K562 (cell line): Measurements from ENCODE around the gene SSU72. TPM values are rescaled to one million over a fixed set of nuclear protein-coding genes. Genes with fewer than 3 reads are reported as not detected.
A peak's percentile ranks its signal among the peaks of the same experiment; 100 is the strongest.

Source experiments
- ATAC-seq: fragments of 200-7000 bp; cut with Tn5 transposase; 3 replicates; pipeline ENCODE4 v1.9.1; 2020; ENCODE audit warnings: moderate library complexity
- BruUV-seq: library from RNA; stranded (reverse); fragments of 400-500 nt; replicated peaks from 2 replicates; lab custom pipeline; 2021; lab: Mats Ljungman, UMichigan
- CTCF ChIA-PET: fragments of 300-600 bp; formaldehyde crosslinking; extraction: SDS; loops from one replicate; lab custom pipeline; 2021; ENCODE audit warnings: low intra/inter-chr PET ratio; lab: Yijun Ruan, JAX
- POLR2A ChIA-PET: fragments of 300-600, 350-650 bp; sonication (Branson Sonifier 250); formaldehyde crosslinking; extraction: SDS; loops from one replicate; lab custom pipeline; 2021; ENCODE audit warnings: antibody characterized with exemption, inconsistent platforms; lab: Yijun Ruan, JAX
- DNase-seq, 4 experiments: peaks; one replicate each; pipeline versions ENCODE4 v3.0.0 to v3.0.0-alpha.2; 2011 to 2018; ENCODE audit warnings: low spot score in 3 of 4, mixed read lengths in 3 of 4; ENCODE audit errors: extremely low read depth in 1 of 4
- FAIRE-seq: peaks from 2 replicates; lab custom pipeline; 2011; peaks lifted over from hg19 to GRCh38; lab: Jason Lieb, UNC
- H2AFZ ChIP-seq: 2 replicates; pipeline ENCODE4 v1.6.0; 2011; ENCODE audit warnings: low read depth, low read length, control low read depth, inconsistent platforms
- H3K27ac ChIP-seq: fragments of 200-600 bp; 3 replicates; pipeline ENCODE4 v1.8.0; 2011; ENCODE audit warnings: low read depth, mild to moderate bottlenecking, control low read depth, inconsistent platforms, low read length, moderate library complexity, mixed read lengths; ENCODE audit errors: extremely low read depth
- H3K27me3 ChIP-seq, 2 experiments: fragments of 300-600 bp in 1 of 2; 2 replicates in 1 of 2; 3 replicates in 1 of 2; pipeline versions ENCODE4 v1.6.0 to v1.8.0; 2011; ENCODE audit warnings: inconsistent platforms in 2 of 2, low read length in 2 of 2, mild to moderate bottlenecking in 1 of 2, mixed read lengths in 1 of 2, moderate library complexity in 1 of 2; ENCODE audit not compliant: control insufficient read depth in 2 of 2, insufficient read depth in 2 of 2
- H3K36me3 ChIP-seq: fragments of 300-600 bp; 3 replicates; pipeline ENCODE4 v1.8.0; 2011; ENCODE audit warnings: mild to moderate bottlenecking, low read length, inconsistent platforms; ENCODE audit not compliant: control insufficient read depth, insufficient read depth
- H3K4me1 ChIP-seq, 2 experiments: fragments of 200-600 bp in 1 of 2; replicated peaks in 1 of 2; 2 replicates in 1 of 2; 3 replicates in 1 of 2; pipeline versions ENCODE4 v1.5.1 to v1.8.0; 2011; ENCODE audit warnings: inconsistent platforms in 2 of 2, low read length in 2 of 2, mild to moderate bottlenecking in 1 of 2, mixed read lengths in 1 of 2, moderate library complexity in 1 of 2; ENCODE audit not compliant: control insufficient read depth in 2 of 2, insufficient read depth in 2 of 2
- H3K4me2 ChIP-seq: 2 replicates; pipeline ENCODE4 v1.6.1; 2011; ENCODE audit warnings: low read length, control low read depth, inconsistent platforms, mixed read lengths; ENCODE audit not compliant: insufficient read depth
- H3K4me3 ChIP-seq: fragments of 200-600 bp; sonication (generic), shearing (Covaris generic); 2 replicates; pipeline ENCODE4 v1.5.1; 2016; ENCODE audit warnings: control low read depth, inconsistent platforms
- H3K79me2 ChIP-seq: fragments of 200-600 bp; 3 replicates; pipeline ENCODE4 v1.8.0; 2011; ENCODE audit warnings: low read length, inconsistent platforms; ENCODE audit not compliant: control insufficient read depth, insufficient read depth
- H3K9ac ChIP-seq, 2 experiments: 2 replicates each; pipeline versions ENCODE4 v1.6.0 to v1.6.1; 2011; ENCODE audit warnings: low read depth in 2 of 2, low read length in 2 of 2, control low read depth in 1 of 2, inconsistent platforms in 1 of 2, mild to moderate bottlenecking in 1 of 2, mixed read lengths in 1 of 2; ENCODE audit not compliant: insufficient read depth in 1 of 2
- H3K9me1 ChIP-seq: one replicate; pipeline ENCODE4 v1.6.0; 2011; ENCODE audit warnings: inconsistent platforms, mild to moderate bottlenecking, low read length, moderate library complexity; ENCODE audit not compliant: control insufficient read depth, insufficient read depth
- H3K9me3 ChIP-seq: replicated peaks from 2 replicates; pipeline ENCODE4 v1.5.1; 2011; ENCODE audit warnings: low read depth, low read length, inconsistent platforms; ENCODE audit not compliant: control insufficient read depth, insufficient read depth
- H4K20me1 ChIP-seq: replicated peaks from 2 replicates; pipeline ENCODE4 v1.6.1; 2011; ENCODE audit warnings: low read length, inconsistent platforms, mixed read lengths; ENCODE audit not compliant: control insufficient read depth, insufficient read depth
- PURB ChIP-seq: sonication (generic); formaldehyde crosslinking; IDR thresholded peaks from 2 replicates; pipeline ENCODE4 v1.9.0; 2021; ENCODE audit warnings: low read depth, mild to moderate bottlenecking, missing genetic modification reagents
- ZBTB7A ChIP-seq: IDR thresholded peaks from 2 replicates; pipeline ENCODE4 v1.6.1; 2011; ENCODE audit warnings: low read depth, mild to moderate bottlenecking, low read length, moderate library complexity, borderline replicate concordance; ENCODE audit not compliant: control insufficient read depth
- ZFX ChIP-seq: sonication (generic); formaldehyde crosslinking; IDR thresholded peaks from 2 replicates; pipeline ENCODE4 v1.8.0; 2022; ENCODE audit warnings: mild to moderate bottlenecking, missing genetic modification reagents, moderate library complexity
- ZNF140 ChIP-seq: fragments of 250-450 bp; sonication (Bioruptor Pico); IDR thresholded peaks from 2 replicates; pipeline ENCODE4 v1.8.0; 2021; ENCODE audit warnings: moderate library complexity, mild to moderate bottlenecking, inconsistent platforms
- ZNF263 ChIP-seq: sonication (generic); formaldehyde crosslinking; IDR thresholded peaks from 2 replicates; pipeline ENCODE4 v1.8.0; 2022; ENCODE audit warnings: mild to moderate bottlenecking, missing genetic modification reagents, borderline replicate concordance
- WGBS: fragments of 100-300 bp; shearing (Covaris generic); methylation state at CpG from one replicate; pipeline ENCODE4 v1.1.6; 2016; ENCODE audit warnings: low coverage, mixed read lengths; ENCODE audit not compliant: insufficient coverage; ENCODE audit errors: missing lambda C conversion rate; 5-methylcytosine and 5-hydroxymethylcytosine counted together
- in situ Hi-C: fragments of 300-500 bp; cut with MboI; formaldehyde crosslinking; loops from 4 replicates; pipeline ENCODE4 v1.15.0; 2018; ENCODE audit warnings: inconsistent platforms, mixed read lengths
- intact Hi-C: fragments of 100-400 bp; cut with micrococcal nuclease; formaldehyde crosslinking; loops from 2 replicates; pipeline ENCODE4 v1.14.2; 2022
- polyA plus RNA-seq, 8 experiments: library from polyadenylated mRNA; depleted of rRNA in 4 of 8; stranded (reverse) in 5 of 8; unstranded in 3 of 8; fragments of >200 nt; fragmentation: Nextera tagmentation in 2 of 8; fragmentation: Illumina TruSeq in 1 of 8; extraction: Ambion mirVana in 2 of 8; extraction: Trizol in 1 of 8; gene quantifications; 2 replicates each; pipeline versions ENCODE4 v1.2.1 to v1.2.3, GENCODE V29; 2011 to 2014; ENCODE audit warnings: inconsistent platforms in 1 of 8, missing spikeins in 1 of 8
- total RNA-seq, 7 experiments: library from RNA; depleted of rRNA in 6 of 7; stranded (reverse); fragments of >200 nt in 6 of 7; fragmentation: Illumina TruSeq in 2 of 7; extraction: Trizol in 2 of 7; gene quantifications; 2 replicates each; pipeline versions ENCODE4 v1.2.1 to v1.2.3, GENCODE V29; 2011 to 2021; ENCODE audit warnings: low replicate concordance in 1 of 7

Gene SSU72
- total and polyA plus RNA-seq, 9 of the 15 experiments (the other 6 are each of a cell fraction or from before 2014, with no cell fraction given) = 70.8 to 201 (median 94.6) TPM

- 0 out of 2 replicates have a peak, but pooled peaks have one; percentile 29 for TF ChIP-seq ZNF263 (CRISPR knock-in tag)
- TF ChIP-seq ZFX (CRISPR knock-in tag) = no peak
- TF ChIP-seq PURB = no peak
Observed at GRCh38 chr1:1602304-1602967, 27.8 kb upstream of the SSU72 start (continued).

- WGBS = 58% methylated on average over 15 of the region's 15 CpGs
Observed at GRCh38 chr1:1601564-1602303, 27.1 kb upstream of the SSU72 start.

More at GRCh38 chr1:1601564-1602303, 27.1 kb upstream of the SSU72 start:
- no peak overlapping the region for H3K27ac ChIP-seq
- in situ Hi-C loops = no loop called here
- no peak overlapping the region for H3K4me3 ChIP-seq
- no peak overlapping the region for H2AFZ ChIP-seq
- FAIRE-seq (no peak), DNase-seq (no peak)
- intact Hi-C loops = no loop called here
- no peaks in the 10 kb centered on the region; the same call in 2 of the 3 replicates for H3K79me2 ChIP-seq
- POLR2A ChIA-PET = interaction anchor here (0.7 to 5.9 kb wide), 5 partner anchors 8 to 22 kb away, joined by 3 to 61 read pairs (median 3); partner anchors contain the start of gene MIB2
- H3K9me3 ChIP-seq = no peaks in the 10 kb centered on the region
- no peaks in the 10 kb centered on the region for H3K27me3 ChIP-seq
- peak overlapping the region in 1 of 2 experiments; percentile 73; a peak in 2 of 4 replicates for H3K9ac ChIP-seq
- peaks cover 20 to 91% of the 10 kb centered on the region in 2 experiments; a peak in 4 of 5 replicates for H3K4me1 ChIP-seq
- CTCF ChIA-PET = no interaction called here
- H3K36me3 ChIP-seq = no peaks in the 10 kb centered on the region
- BruUV-seq = no TSS peak
- TF ChIP-seq ZNF140 (CRISPR knock-in tag) (no peak), ZBTB7A (0 out of 2 replicates have a peak, but pooled peaks have one; percentile 27)
- TF ChIP-seq, all 486 proteins: peak for 1
- no peaks in the 10 kb centered on the region; the same call in 1 of the 2 replicates for H4K20me1 ChIP-seq
- no peak overlapping the region for H3K4me2 ChIP-seq
- H3K9me1 ChIP-seq = no peaks in the 10 kb centered on the region
- no peak for ATAC-seq
